HEK293 (cell line): Measurements from ENCODE around the gene ACOT12.

Experiments used
- ATF2 ChIP-seq: fragments of 450-650 bp; formaldehyde crosslinking; IDR thresholded peaks from 2 replicates; pipeline ENCODE4 v1.5.1; 2016; ENCODE audit warnings: missing biosample characterization, missing genetic modification characterization, low read depth
- CTCF ChIP-seq: fragments of 450-650 bp; formaldehyde crosslinking; IDR thresholded peaks from 2 replicates; pipeline ENCODE4 v1.5.1; 2016; ENCODE audit warnings: missing biosample characterization, missing genetic modification characterization
- MEIS1 ChIP-seq: sonication (generic); formaldehyde crosslinking; IDR thresholded peaks from 2 replicates; pipeline ENCODE4 v1.8.1; 2022; ENCODE audit warnings: missing genetic modification reagents, mild to moderate bottlenecking, borderline replicate concordance
- REST ChIP-seq: fragments of 450-650 bp; formaldehyde crosslinking; IDR thresholded peaks from 2 replicates; pipeline ENCODE4 v1.5.1; 2016; ENCODE audit warnings: missing biosample characterization, missing genetic modification characterization
- SETDB1 ChIP-seq: IDR thresholded peaks from one replicate; pipeline ENCODE4 v1.6.1; 2017; ENCODE audit warnings: mild to moderate bottlenecking, low read length, moderate library complexity, mixed read lengths; ENCODE audit not compliant: insufficient read length
- ZEB2 ChIP-seq: fragments of 450-650 bp; formaldehyde crosslinking; IDR thresholded peaks from 2 replicates; pipeline ENCODE4 v1.5.1; 2016; ENCODE audit warnings: missing biosample characterization, missing genetic modification characterization
- ZNF138 ChIP-seq: fragments of 450-650 bp; formaldehyde crosslinking; IDR thresholded peaks from 2 replicates; pipeline ENCODE4 v1.5.1; 2016; ENCODE audit warnings: missing biosample characterization, missing genetic modification characterization, borderline replicate concordance
- ZNF214 ChIP-seq: fragments of 450-650 bp; formaldehyde crosslinking; IDR thresholded peaks from 2 replicates; pipeline ENCODE4 v1.5.1; 2017; ENCODE audit warnings: missing biosample characterization, mild to moderate bottlenecking, missing genetic modification characterization, borderline replicate concordance
- ZNF302 ChIP-seq: fragments of 450-650 bp; formaldehyde crosslinking; IDR thresholded peaks from 2 replicates; pipeline ENCODE4 v1.5.1; 2016; ENCODE audit warnings: missing biosample characterization, missing genetic modification characterization, low read depth
- ZNF335 ChIP-seq: fragments of 450-650 bp; formaldehyde crosslinking; conservative IDR thresholded peaks from 2 replicates; pipeline ENCODE4 v1.5.1; 2016; ENCODE audit warnings: missing biosample characterization, missing genetic modification characterization
- ZNF398 ChIP-seq: fragments of 450-650 bp; formaldehyde crosslinking; IDR thresholded peaks from 2 replicates; pipeline ENCODE4 v1.5.1; 2017; ENCODE audit warnings: missing biosample characterization, missing genetic modification characterization
- ZNF510 ChIP-seq: fragments of 450-650 bp; formaldehyde crosslinking; IDR thresholded peaks from 2 replicates; pipeline ENCODE4 v1.5.1; 2018; ENCODE audit warnings: mild to moderate bottlenecking, missing genetic modification characterization, missing biosample characterization; ENCODE audit not compliant: insufficient replicate concordance
- ZNF596 ChIP-seq: fragments of 450-650 bp; IDR thresholded peaks from 2 replicates; pipeline ENCODE4 v1.5.0; 2018; ENCODE audit warnings: missing biosample characterization, mild to moderate bottlenecking, missing genetic modification characterization, moderate library complexity
- ZNF621 ChIP-seq: fragments of 450-650 bp; formaldehyde crosslinking; IDR thresholded peaks from 2 replicates; pipeline ENCODE4 v1.5.1; 2017; ENCODE audit warnings: missing biosample characterization, missing genetic modification characterization

- TF ChIP-seq CTCF (tag by site-specific recombination) (no peak), ZEB2 (tag by site-specific recombination) (no peak), ZNF138 (tag by site-specific recombination) (no peak), ZNF510 (tag by site-specific recombination) (no peak), ATF2 (tag by site-specific recombination) (no peak), ZNF214 (tag by site-specific recombination) (no peak), ZNF398 (tag by site-specific recombination) (no peak), REST (no peak), ZNF596 (tag by site-specific recombination) (no peak), MEIS1 (no peak), ZNF621 (no peak), ZNF335 (tag by site-specific recombination) (no peak), SETDB1 (no peak), ZNF302 (tag by site-specific recombination) (no peak)
These were observed 48.4 kb downstream of the ACOT12 start for GRCh38 chr5:81345411-81346003.
